Parathyroid adenoma (tissue), 2 donors: ENCODE results near the gene NMBR.
"Not testable (repeated sequence)": the region's sequence is repeated elsewhere in the genome, so short reads cannot be mapped to it uniquely, and the experiment has no call there.

Source experiments
- H2AFZ ChIP-seq: fragments of 300-600 bp; sonication (generic); one replicate; pipeline ENCODE4 v1.7.0; 2017; ENCODE audit warnings: antibody characterized with exemption, mild to moderate bottlenecking
- H3K27ac ChIP-seq: fragments of 300-600 bp; sonication (generic); one replicate; pipeline ENCODE4 v1.7.0; 2017
- H3K27me3 ChIP-seq: fragments of 300-600 bp; sonication (generic); one replicate; pipeline ENCODE4 v1.7.0; 2017; ENCODE audit warnings: low read length; ENCODE audit not compliant: control insufficient read depth, insufficient read depth
- H3K36me3 ChIP-seq: fragments of 300-600 bp; sonication (generic); one replicate; pipeline ENCODE4 v1.7.0; 2017; ENCODE audit warnings: low read length; ENCODE audit not compliant: control insufficient read depth, insufficient read depth
- H3K4me1 ChIP-seq: fragments of 300-600 bp; sonication (generic); one replicate; pipeline ENCODE4 v1.7.0; 2017; ENCODE audit warnings: control low read depth
- H3K4me2 ChIP-seq: fragments of 300-600 bp; sonication (generic); one replicate; pipeline ENCODE4 v1.7.0; 2017; ENCODE audit warnings: low read length
- H3K4me3 ChIP-seq: fragments of 300-600 bp; sonication (generic); one replicate; pipeline ENCODE4 v1.7.0; 2017; ENCODE audit warnings: low read depth, low read length
- H3K79me2 ChIP-seq: fragments of 300-600 bp; sonication (generic); one replicate; pipeline ENCODE4 v1.7.0; 2017; ENCODE audit warnings: control low read depth
- H3K9ac ChIP-seq: fragments of 300-600 bp; sonication (generic); one replicate; pipeline ENCODE4 v1.7.0; 2017; ENCODE audit warnings: mild to moderate bottlenecking
- H3K9me3 ChIP-seq: fragments of 300-600 bp; sonication (generic); one replicate; pipeline ENCODE4 v1.7.0; 2017; ENCODE audit warnings: low read length; ENCODE audit not compliant: control insufficient read depth
- CTCF ChIP-seq: fragments of 300-600 bp; sonication (generic); IDR thresholded peaks from one replicate; pipeline ENCODE4 v1.7.0; 2017; ENCODE audit warnings: antibody characterized with exemption, mild to moderate bottlenecking
- donor health status: primary hyperparathyroidism.

Gene NMBR

DNA sequence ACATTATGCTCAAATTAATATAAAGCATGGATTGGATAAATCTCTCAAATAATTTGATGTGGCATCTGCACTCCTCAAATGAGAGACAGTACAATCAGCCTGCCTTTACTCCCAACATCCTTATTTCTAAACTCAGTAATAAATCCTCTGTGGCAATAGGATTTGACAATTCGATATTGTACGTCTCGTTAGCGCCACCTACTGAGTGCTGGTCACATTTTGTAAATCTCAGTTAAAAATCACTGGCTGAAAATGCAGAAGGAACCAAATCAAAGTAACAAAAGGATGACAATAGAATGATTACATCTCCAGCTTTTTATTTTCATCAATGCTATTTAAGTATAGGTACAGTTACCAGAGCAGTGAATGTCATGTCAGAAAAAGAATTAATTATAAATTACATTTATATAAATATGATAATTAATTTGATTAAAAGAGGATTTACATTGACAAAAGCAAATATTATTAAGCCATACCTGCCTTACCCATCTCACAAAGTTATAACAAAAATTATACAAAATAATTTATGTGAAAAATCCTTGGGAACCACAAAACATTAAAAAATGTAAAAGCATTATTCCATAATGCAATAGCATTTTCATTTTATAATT is 34.4 kb downstream of the NMBR start:
- Histone ChIP-seq H3K9me3 (no peaks in the 10 kb centered on the region), H2AFZ (no peak overlapping the region), H3K9ac (no peak overlapping the region), H3K79me2 (no peaks in the 10 kb centered on the region), H3K27me3 (no peaks in the 10 kb centered on the region), H3K36me3 (no peaks in the 10 kb centered on the region), H3K4me3 (no peak overlapping the region), H3K4me1 (no peaks in the 10 kb centered on the region), H3K27ac (no peak overlapping the region), H3K4me2 (no peak overlapping the region)
- TF ChIP-seq CTCF: peak; percentile 45

DNA sequence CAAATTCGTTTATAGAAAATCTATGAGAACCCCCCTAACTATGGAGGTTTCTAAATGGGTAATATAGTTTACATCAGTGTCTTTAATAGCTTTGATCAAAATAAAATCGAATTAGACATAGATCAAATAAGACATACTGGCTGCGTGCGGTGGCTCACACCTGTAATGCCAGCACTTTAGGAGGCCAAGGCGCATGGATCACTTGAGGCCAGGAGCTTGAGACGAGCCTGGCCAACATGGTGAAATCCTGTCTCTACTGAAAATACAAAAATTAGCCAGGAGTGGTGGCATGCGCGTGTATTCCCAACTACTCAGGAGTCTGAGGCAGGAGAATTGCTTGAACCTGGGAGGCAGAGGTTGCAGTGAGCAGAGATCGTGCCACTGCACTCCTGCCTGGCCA is 36.1 kb downstream of the NMBR start:
- H3K27me3 ChIP-seq, H3K36me3 ChIP-seq, H3K4me3 ChIP-seq, H3K4me2 ChIP-seq, H3K79me2 ChIP-seq, H3K9me3 ChIP-seq, H3K9ac ChIP-seq, H2AFZ ChIP-seq, H3K4me1 ChIP-seq, H3K27ac ChIP-seq: not testable (repeated sequence)

DNA sequence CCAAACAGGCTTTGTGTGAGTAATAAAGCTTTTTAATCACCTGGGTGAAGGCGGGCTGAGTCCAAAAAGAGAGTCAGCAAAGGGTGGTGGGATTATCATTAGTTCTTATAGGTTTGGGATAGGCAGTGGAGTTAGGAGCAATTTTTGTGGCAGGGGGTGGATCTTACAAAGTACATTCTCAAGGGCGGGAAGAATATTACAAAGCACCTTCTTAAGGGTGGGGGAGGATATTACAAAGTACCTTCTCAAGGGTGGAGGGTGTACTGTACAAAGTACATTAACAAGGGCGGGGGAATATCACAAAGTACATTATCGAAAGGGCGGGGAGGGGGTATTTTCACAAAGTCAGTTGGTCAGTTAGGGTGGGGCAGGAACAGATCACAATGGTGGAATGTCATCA is 42.1 kb downstream of the NMBR start:
- not testable (repeated sequence) for H3K4me1 ChIP-seq, H3K79me2 ChIP-seq, H3K27me3 ChIP-seq, H3K4me2 ChIP-seq, H3K27ac ChIP-seq, H2AFZ ChIP-seq, H3K9ac ChIP-seq, H3K4me3 ChIP-seq, H3K36me3 ChIP-seq, H3K9me3 ChIP-seq

DNA sequence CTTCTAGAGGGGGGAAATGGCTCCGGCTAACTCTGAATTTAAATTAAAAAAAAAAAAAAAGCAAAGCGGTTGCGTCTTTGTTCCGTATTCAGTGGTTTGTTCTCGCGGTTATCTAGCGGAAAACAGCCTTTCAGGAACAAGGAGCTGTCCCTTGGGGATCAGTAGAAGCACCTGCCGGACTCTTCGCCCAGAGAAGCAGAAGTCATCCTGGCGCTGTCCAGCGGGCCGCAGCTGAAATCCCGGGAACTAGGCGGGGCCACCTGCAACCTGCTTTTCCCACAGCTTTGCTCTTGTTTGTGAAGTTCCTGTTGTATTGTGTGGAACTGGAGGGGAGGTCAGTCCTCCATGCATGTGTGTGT is 58.1 kb downstream of the NMBR start:
- H3K79me2 ChIP-seq: no peaks in the 10 kb centered on the region
- no peaks in the 10 kb centered on the region for H3K9me3 ChIP-seq
- no peak overlapping the region for H3K9ac ChIP-seq
- H2AFZ ChIP-seq: no peak overlapping the region
- TF ChIP-seq CTCF: no peak
- H3K4me1 ChIP-seq: no peaks in the 10 kb centered on the region
- no peak overlapping the region for H3K4me2 ChIP-seq
- H3K27me3 ChIP-seq: no peaks in the 10 kb centered on the region
- H3K4me3 ChIP-seq: no peak overlapping the region
- H3K27ac ChIP-seq: no peak overlapping the region
- no peaks in the 10 kb centered on the region for H3K36me3 ChIP-seq

GRCh38 chr6:142087950-142088857 is 58.7 kb downstream of the NMBR start:
- Histone ChIP-seq H3K4me2 (peak overlapping the region; percentile 9), H3K27me3 (no peaks in the 10 kb centered on the region), H2AFZ (no peak overlapping the region), H3K9ac (no peak overlapping the region), H3K4me1 (no peaks in the 10 kb centered on the region), H3K79me2 (no peaks in the 10 kb centered on the region), H3K36me3 (no peaks in the 10 kb centered on the region), H3K4me3 (no peak overlapping the region), H3K27ac (no peak overlapping the region), H3K9me3 (no peaks in the 10 kb centered on the region)
- no peak for TF ChIP-seq CTCF
